Ascending aorta (tissue), 2 donors: Measurements from ENCODE around the gene UROD. TPM values are rescaled to one million over a fixed set of nuclear protein-coding genes. Genes with fewer than 3 reads are reported as not detected.
"Not testable (repeated sequence)": the region's sequence is repeated elsewhere in the genome, so short reads cannot be mapped to it uniquely, and the experiment has no call there.

Experiments
- DNase-seq, 2 donors: peaks; one replicate each; pipeline ENCODE4 v3.0.0-alpha.2; 2019; ENCODE audit warnings: low spot score in 2 of 2
- H3K27ac ChIP-seq, 2 donors: fragments of 200-600 bp; sonication (generic); one replicate each; pipeline ENCODE4 v1.5.1; 2016 to 2017; ENCODE audit warnings: mild to moderate bottlenecking in 1 of 2
- H3K27me3 ChIP-seq: fragments of 200-600 bp; sonication (generic); one replicate; pipeline ENCODE4 v1.5.1; 2017
- H3K36me3 ChIP-seq, 2 donors: fragments of 200-600 bp; sonication (generic); one replicate each; pipeline ENCODE4 v1.5.1; 2016
- H3K4me1 ChIP-seq, 2 donors: fragments of 200-600 bp; sonication (generic); one replicate each; pipeline ENCODE4 v1.5.1; 2016 to 2017; ENCODE audit warnings: mild to moderate bottlenecking in 1 of 2
- H3K4me3 ChIP-seq, 2 donors: fragments of 200-600 bp; sonication (generic); one replicate each; pipeline ENCODE4 v1.5.1; 2016 to 2017; ENCODE audit warnings: mild to moderate bottlenecking in 1 of 2
- H3K9me3 ChIP-seq, 2 donors: fragments of 200-600 bp; sonication (generic); one replicate each; pipeline ENCODE4 v1.5.1; 2016
- CTCF ChIP-seq, 3 experiments: fragments of 200-600 bp in 2 of 3; fragments of 450-650 bp in 1 of 3; sonication (generic) in 2 of 3; IDR thresholded peaks; one replicate each; pipeline ENCODE4 v1.5.1; 2016 to 2019; ENCODE audit warnings: antibody characterized with exemption in 3 of 3, mild to moderate bottlenecking in 1 of 3, moderate library complexity in 1 of 3
- intact Hi-C: fragments of 100-400 bp; cut with DNase I; formaldehyde crosslinking; loops from one replicate; pipeline ENCODE4 v1.15.1; 2023
- total RNA-seq: library from RNA; depleted of rRNA; stranded (reverse); fragments of >200 nt; gene quantifications from one replicate; pipeline ENCODE4 v1.1.0, GENCODE V29; 2016

The UROD gene
- total RNA-seq, 1 donor from 2014 or later: 150 TPM

GRCh38 chr1:44976252-44976651 is 35.8 kb upstream of the UROD start:
- Histone ChIP-seq H3K4me1 (no peaks in the 10 kb centered on the region), H3K27ac (no peak overlapping the region), H3K9me3 (no peaks in the 10 kb centered on the region), H3K36me3 (peaks cover 23 to 71% of the 10 kb centered on the region in 2 donors), H3K4me3 (no peak overlapping the region), H3K27me3 (no peaks in the 10 kb centered on the region)
- DNase-seq: no peak
- TF ChIP-seq CTCF (IDR thresholded peaks at IDR 0.05): no peak
- intact Hi-C loops: no loop called here

- intact Hi-C loops, H3K27me3 ChIP-seq, H3K27ac ChIP-seq, H3K4me3 ChIP-seq, H3K9me3 ChIP-seq, H3K4me1 ChIP-seq, DNase-seq: not testable (repeated sequence)
- H3K36me3 ChIP-seq: peaks cover 23 to 67% of the 10 kb centered on the region in 2 donors
These were observed 34.7 kb upstream of the UROD start for GRCh38 chr1:44977372-44977771.

- H3K36me3 ChIP-seq: peaks cover 0 to under 1% of the 10 kb centered on the region in 2 donors
- peak overlapping the region; percentile 50 to 54 for H3K27ac ChIP-seq
- H3K4me1 ChIP-seq: peaks cover 5 to 25% of the 10 kb centered on the region in 2 donors
- peak overlapping the region; percentile 81 to 90 for H3K4me3 ChIP-seq
- H3K9me3 ChIP-seq: no peaks in the 10 kb centered on the region
- no peak for DNase-seq
- no peaks in the 10 kb centered on the region for H3K27me3 ChIP-seq
- TF ChIP-seq CTCF (IDR thresholded peaks at IDR 0.05): no peak
- intact Hi-C loops: loop anchor here (2.0 to 5.0 kb wide), 4 partner anchors 25 to 254 kb away; partner anchors contain the start of genes HECTD3 and RNU5D-1
These were observed 26.2 kb upstream of the UROD start for GRCh38 chr1:44985747-44986359.

GRCh38 chr1:44988531-44989156 is 23.4 kb upstream of the UROD start:
- peaks cover 5 to 22% of the 10 kb centered on the region in 2 donors for H3K4me1 ChIP-seq
- H3K4me3 ChIP-seq: no peak overlapping the region
- no peak for TF ChIP-seq CTCF (IDR thresholded peaks at IDR 0.05)
- no peaks in the 10 kb centered on the region for H3K36me3 ChIP-seq
- no peaks in the 10 kb centered on the region for H3K27me3 ChIP-seq
- no peak overlapping the region for H3K27ac ChIP-seq
- intact Hi-C loops: loop anchor here (5.0 kb wide), 1 partner anchor 256 kb away; the partner anchor contains the start of gene RNU5D-1
- H3K9me3 ChIP-seq: no peaks in the 10 kb centered on the region
- DNase-seq: no peak

GRCh38 chr1:44994309-44994898 is 17.6 kb upstream of the UROD start:
- no peaks in the 10 kb centered on the region for H3K36me3 ChIP-seq
- no peak overlapping the region for H3K27ac ChIP-seq
- TF ChIP-seq CTCF (IDR thresholded peaks at IDR 0.05): no peak
- no peaks in the 10 kb centered on the region for H3K9me3 ChIP-seq
- no peak overlapping the region for H3K4me3 ChIP-seq
- no peak for DNase-seq
- intact Hi-C loops: no loop called here
- H3K4me1 ChIP-seq: no peaks in the 10 kb centered on the region
- no peaks in the 10 kb centered on the region for H3K27me3 ChIP-seq
